Cardiac muscle cell (in vitro differentiated cells and primary cell): ENCODE measurements around the gene TMEM232. TPM values are rescaled to one million over a fixed set of nuclear protein-coding genes. Genes with fewer than 3 reads are reported as not detected.

Source experiments
- DNase-seq, 2 donors: peaks; one replicate each; pipeline versions ENCODE4 v3.0.0 to v3.0.0-alpha.2; 2010 to 2017; ENCODE audit warnings: low read depth in 1 of 2, low spot score in 1 of 2
- H3K27ac ChIP-seq: fragments of 200-600 bp; sonication (generic); 2 replicates; pipeline ENCODE4 v1.5.1; 2016
- H3K27me3 ChIP-seq: fragments of 200-600 bp; sonication (generic); 2 replicates; pipeline ENCODE4 v1.6.0; 2016; ENCODE audit warnings: control low read depth
- H3K36me3 ChIP-seq: fragments of 200-600 bp; sonication (generic); 2 replicates; pipeline ENCODE4 v1.5.1; 2016; ENCODE audit warnings: control low read depth
- H3K4me1 ChIP-seq: fragments of 200-600 bp; sonication (generic); 2 replicates; pipeline ENCODE4 v1.8.1; 2017; ENCODE audit warnings: low read depth, mild to moderate bottlenecking, mixed run types
- H3K4me3 ChIP-seq: fragments of 200-600 bp; sonication (generic); 2 replicates; pipeline ENCODE4 v1.5.1; 2016; ENCODE audit warnings: mild to moderate bottlenecking
- H3K9me3 ChIP-seq: fragments of 200-600 bp; sonication (generic); 2 replicates; pipeline ENCODE4 v1.5.1; 2017; ENCODE audit warnings: low read depth, mild to moderate bottlenecking, control low read depth
- polyA plus RNA-seq: library from polyadenylated mRNA; unstranded; fragments of >200 nt; fragmentation: Nextera tagmentation; extraction: Ambion mirVana; gene quantifications from 2 replicates; pipeline ENCODE4 v1.2.1, GENCODE V29; 2016
- total RNA-seq: library from RNA; depleted of rRNA; stranded (reverse); fragments of >200 nt; gene quantifications from 2 replicates; pipeline ENCODE4 v1.2.3, GENCODE V29; 2016
- TF ChIP-seq, protein P1 (sequence below): IDR thresholded peaks from 2 replicates; pipeline ENCODE4 v1.5.1; 2012; ENCODE audit warnings: low read depth, mild to moderate bottlenecking, low read length

TMEM232 gene
- total and polyA plus RNA-seq, 2 experiments from 2014 or later: 2.5 to 7.0 TPM

DNA sequence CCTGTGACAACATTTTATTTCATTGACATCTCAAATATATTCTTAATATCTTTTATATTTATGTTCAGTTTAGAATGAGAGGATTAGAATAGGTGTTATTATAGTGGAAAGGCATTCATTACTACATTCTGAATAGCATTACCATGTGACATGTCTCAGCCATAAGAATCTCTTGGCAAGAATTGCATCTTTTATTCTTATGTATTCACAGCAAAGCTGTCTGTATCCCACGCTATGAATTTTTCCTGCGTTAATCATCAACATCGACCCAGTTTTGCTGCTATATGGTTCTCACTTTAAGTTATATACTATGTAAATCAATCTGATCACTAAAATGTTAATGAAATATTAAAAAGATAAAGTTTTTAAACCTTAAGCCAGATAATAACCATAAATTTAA is 248.6 kb downstream of the TMEM232 start:
- Histone ChIP-seq H3K9me3 (no peaks in the 10 kb centered on the region), H3K36me3 (no peaks in the 10 kb centered on the region), H3K4me1 (no peaks in the 10 kb centered on the region), H3K4me3 (no peak overlapping the region), H3K27me3 (no peaks in the 10 kb centered on the region), H3K27ac (no peak overlapping the region)
- DNase-seq: peak in 1 of 2 donors; percentile 54
- TF ChIP-seq, protein P1, sequence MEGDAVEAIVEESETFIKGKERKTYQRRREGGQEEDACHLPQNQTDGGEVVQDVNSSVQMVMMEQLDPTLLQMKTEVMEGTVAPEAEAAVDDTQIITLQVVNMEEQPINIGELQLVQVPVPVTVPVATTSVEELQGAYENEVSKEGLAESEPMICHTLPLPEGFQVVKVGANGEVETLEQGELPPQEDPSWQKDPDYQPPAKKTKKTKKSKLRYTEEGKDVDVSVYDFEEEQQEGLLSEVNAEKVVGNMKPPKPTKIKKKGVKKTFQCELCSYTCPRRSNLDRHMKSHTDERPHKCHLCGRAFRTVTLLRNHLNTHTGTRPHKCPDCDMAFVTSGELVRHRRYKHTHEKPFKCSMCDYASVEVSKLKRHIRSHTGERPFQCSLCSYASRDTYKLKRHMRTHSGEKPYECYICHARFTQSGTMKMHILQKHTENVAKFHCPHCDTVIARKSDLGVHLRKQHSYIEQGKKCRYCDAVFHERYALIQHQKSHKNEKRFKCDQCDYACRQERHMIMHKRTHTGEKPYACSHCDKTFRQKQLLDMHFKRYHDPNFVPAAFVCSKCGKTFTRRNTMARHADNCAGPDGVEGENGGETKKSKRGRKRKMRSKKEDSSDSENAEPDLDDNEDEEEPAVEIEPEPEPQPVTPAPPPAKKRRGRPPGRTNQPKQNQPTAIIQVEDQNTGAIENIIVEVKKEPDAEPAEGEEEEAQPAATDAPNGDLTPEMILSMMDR: no peak

DNA sequence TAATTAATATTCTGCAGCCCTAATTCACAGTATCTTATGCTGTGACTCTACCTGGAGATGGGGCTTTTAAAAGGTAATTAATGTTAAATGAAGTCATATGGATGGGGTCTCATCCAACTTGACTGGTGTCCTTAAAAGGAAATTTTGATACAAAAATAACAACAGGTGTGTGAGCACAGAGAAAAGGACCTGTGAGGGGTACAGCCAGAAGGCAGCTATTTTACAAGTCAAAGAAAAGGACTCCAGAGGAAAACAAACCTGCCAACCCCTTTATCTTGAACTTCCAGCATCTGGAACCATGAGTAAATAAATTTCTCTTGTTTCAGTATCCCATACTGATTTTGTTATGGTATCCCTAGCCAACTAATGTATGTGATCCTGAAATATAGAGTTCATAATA is 250.3 kb downstream of the TMEM232 start:
- DNase-seq: no peak
- no peak overlapping the region for H3K27ac ChIP-seq
- H3K36me3 ChIP-seq: no peaks in the 10 kb centered on the region

DNA sequence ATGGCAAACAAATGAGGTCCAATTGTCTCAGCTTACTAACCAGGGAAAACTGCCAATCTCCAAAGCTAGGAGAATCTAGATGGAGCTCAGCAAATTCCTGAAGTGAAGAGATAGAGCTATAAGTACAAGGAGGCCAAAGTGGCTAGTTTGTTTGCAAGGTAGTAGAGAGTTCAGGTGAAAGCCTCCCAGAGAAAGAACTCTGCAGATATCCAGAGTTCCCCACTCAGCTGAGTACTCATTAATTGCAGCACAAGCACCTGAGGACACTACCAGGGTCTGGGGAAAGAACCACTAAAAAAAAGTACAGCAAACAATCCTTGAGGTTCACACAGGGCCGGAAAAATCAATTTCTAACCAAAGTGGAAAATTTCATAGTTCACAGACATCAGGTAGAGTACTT is 250.9 kb downstream of the TMEM232 start:
- DNase-seq: no peak
- TF ChIP-seq, protein P1: no peak
- Histone ChIP-seq H3K9me3 (no peaks in the 10 kb centered on the region), H3K4me1 (no peaks in the 10 kb centered on the region), H3K36me3 (no peaks in the 10 kb centered on the region), H3K27me3 (no peaks in the 10 kb centered on the region), H3K27ac (no peak overlapping the region), H3K4me3 (no peak overlapping the region)

More for the DNA sequence above, 250.3 kb downstream of the TMEM232 start:
- Histone ChIP-seq H3K27me3 (no peaks in the 10 kb centered on the region), H3K4me1 (no peaks in the 10 kb centered on the region), H3K4me3 (no peak overlapping the region), H3K9me3 (no peaks in the 10 kb centered on the region)
- TF ChIP-seq, protein P1: no peak

DNA sequence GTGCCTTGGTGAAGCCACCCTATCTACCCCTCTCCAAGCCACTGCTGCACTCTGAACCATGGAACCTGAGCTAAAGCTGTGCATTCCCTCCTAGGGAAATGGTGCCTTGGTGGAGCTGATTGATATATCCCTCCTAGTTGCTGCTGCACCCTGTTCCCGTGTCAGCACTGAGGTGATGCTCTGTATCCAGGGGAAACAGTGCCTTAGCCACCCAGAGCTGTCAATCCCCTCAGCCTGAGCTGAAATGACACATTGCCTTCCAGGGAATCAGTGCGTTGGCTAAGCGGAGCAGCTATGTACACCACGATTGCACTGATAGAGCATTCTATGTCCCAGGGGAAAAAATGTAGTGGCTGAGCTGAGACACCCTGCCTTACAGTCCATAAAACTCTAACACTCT is 257.0 kb downstream of the TMEM232 start:
- H3K4me3 ChIP-seq: no peak overlapping the region
- no peaks in the 10 kb centered on the region for H3K4me1 ChIP-seq
- H3K27me3 ChIP-seq: no peaks in the 10 kb centered on the region
- H3K9me3 ChIP-seq: no peaks in the 10 kb centered on the region
- TF ChIP-seq, protein P1: no peak
- H3K27ac ChIP-seq: no peak overlapping the region
- H3K36me3 ChIP-seq: no peaks in the 10 kb centered on the region
- no peak for DNase-seq

DNA sequence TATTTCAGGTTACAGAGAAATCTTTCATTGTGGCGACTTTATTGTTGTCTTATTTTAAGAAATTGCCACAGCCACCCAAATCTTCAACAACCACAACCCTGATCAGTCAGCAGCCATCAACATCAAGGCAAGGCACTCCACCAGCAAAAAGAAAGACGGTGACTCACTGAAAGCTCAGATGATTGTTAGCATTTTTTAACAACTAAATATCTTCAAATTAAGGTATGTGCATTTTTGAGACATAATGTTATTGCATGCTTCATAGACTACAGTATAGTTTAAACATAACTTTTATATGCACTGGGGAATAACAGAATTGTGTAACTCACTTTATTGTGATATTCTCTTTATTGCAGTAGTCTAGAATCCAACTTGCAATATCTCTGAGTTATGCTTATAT is 263.4 kb downstream of the TMEM232 start:
- no peak for DNase-seq
- Histone ChIP-seq H3K36me3 (no peaks in the 10 kb centered on the region), H3K27me3 (no peaks in the 10 kb centered on the region), H3K27ac (no peak overlapping the region), H3K9me3 (no peaks in the 10 kb centered on the region), H3K4me3 (no peak overlapping the region), H3K4me1 (no peaks in the 10 kb centered on the region)
- TF ChIP-seq, protein P1: no peak

DNA sequence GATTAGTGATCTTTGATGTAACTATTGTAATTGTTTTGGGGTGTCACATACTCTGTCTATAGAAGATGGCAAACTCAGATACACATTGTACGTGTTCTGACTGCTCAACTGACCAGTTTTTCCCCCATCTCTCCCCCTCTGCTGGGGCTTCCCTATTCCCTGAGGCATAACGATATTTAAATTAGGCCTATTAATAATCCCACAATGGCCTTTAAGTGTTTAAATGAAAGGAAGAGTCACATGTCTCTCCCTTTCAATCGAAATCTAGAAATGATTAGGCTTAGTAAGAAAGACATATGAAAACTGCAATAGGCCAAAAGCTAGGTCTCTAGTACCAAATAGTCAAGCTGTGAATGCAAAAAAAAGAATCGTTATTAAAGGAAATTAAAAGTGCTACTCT is 265.6 kb downstream of the TMEM232 start:
- H3K9me3 ChIP-seq: no peaks in the 10 kb centered on the region
- H3K4me1 ChIP-seq: no peaks in the 10 kb centered on the region

More for the DNA sequence above, 265.6 kb downstream of the TMEM232 start:
- no peak overlapping the region for H3K27ac ChIP-seq
- H3K4me3 ChIP-seq: no peak overlapping the region
- no peaks in the 10 kb centered on the region for H3K27me3 ChIP-seq
- TF ChIP-seq, protein P1: no peak
- no peaks in the 10 kb centered on the region for H3K36me3 ChIP-seq
- DNase-seq: no peak
